ENCODE results near the gene DHX36.

Gene DHX36

DNA sequence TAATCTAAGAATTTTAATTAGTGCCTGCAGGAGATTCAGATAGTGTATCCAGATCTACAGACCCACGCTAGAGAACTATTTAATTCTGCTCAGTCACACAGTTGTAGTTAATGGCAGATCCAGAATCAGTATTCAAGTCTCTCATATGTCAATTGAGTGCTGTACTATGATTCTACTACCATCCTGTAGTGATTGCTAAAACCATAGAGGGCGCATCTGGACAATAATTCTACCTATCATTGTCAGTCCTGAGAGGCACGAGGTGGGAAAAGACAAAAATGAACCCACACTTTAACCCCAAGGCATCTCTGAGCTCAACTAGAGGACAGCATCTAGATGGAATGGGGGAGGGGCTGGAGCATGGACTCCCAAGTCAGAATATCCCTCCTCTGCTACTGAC lies 22.7 kb downstream of the DHX36 start:
- H3K36me3 ChIP-seq (ENCODE audit: insufficient read depth, low read length), result peaks cover 92% of the 10 kb centered on the region
- H3K4me1 ChIP-seq (ENCODE audit: insufficient read depth, low read length, poor library complexity, severe bottlenecking), result no peaks in the 10 kb centered on the region
- H3K9me2 ChIP-seq (replicated peaks; ENCODE audit: low read depth, low read length), result no peaks in the 10 kb centered on the region
- no peaks in the 10 kb centered on the region for H3F3A ChIP-seq (ENCODE audit: low read depth)
- TF ChIP-seq CTCF (conservative IDR thresholded peaks at IDR 0.05; ENCODE audit: low read length) (peak; percentile 38; the same call in 1 of the 2 replicates), EZH2phosphoT487 (IDR thresholded peaks at IDR 0.05; ENCODE audit: borderline replicate concordance) (no peak)
- H3K27me3 ChIP-seq (ENCODE audit: insufficient read depth, low read length, poor library complexity, severe bottlenecking), result no peaks in the 10 kb centered on the region
- no peak overlapping the region for H2AFZ ChIP-seq (ENCODE audit: low read length)
- H3K4me3 ChIP-seq (ENCODE audit: low read length, poor library complexity, severe bottlenecking), result no peak overlapping the region
- H3K9ac ChIP-seq (ENCODE audit: low read depth, low read length, poor library complexity, severe bottlenecking), result no peak overlapping the region
- no peak overlapping the region for H3K4me2 ChIP-seq (ENCODE audit: low read depth, low read length, poor library complexity, severe bottlenecking)
- H3K79me2 ChIP-seq (ENCODE audit: insufficient read depth, low read length), result no peaks in the 10 kb centered on the region
- H4K20me1 ChIP-seq (ENCODE audit: insufficient read depth, low read length, poor library complexity, severe bottlenecking), result peaks cover under 1% of the 10 kb centered on the region
- H3K9me3 ChIP-seq (ENCODE audit: insufficient read depth, low read depth, low read length), result no peaks in the 10 kb centered on the region

DNA sequence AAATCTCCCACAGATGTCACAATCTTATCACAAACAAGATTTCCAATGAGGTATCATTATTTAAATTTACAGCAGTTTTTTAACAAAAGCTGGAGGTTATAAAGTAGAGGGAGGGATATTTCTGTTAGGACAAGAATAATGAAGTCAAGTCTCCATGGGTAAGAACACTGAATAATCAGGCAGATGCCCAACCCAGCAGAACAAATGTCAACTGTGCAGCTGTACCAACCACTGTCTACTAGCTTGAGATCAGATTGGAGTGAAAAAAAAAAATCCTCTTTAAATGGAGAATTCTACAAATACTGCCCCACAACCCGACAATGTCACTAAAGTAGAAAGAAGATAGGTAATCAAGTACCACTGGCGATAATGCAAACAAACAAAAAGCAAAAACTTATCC lies 30.3 kb downstream of the DHX36 start:
- H3K27me3 ChIP-seq (ENCODE audit: insufficient read depth, low read length, poor library complexity, severe bottlenecking), result no peaks in the 10 kb centered on the region
- no peak overlapping the region for H3K4me3 ChIP-seq (ENCODE audit: low read length, poor library complexity, severe bottlenecking)
- no peaks in the 10 kb centered on the region for H4K20me1 ChIP-seq (ENCODE audit: insufficient read depth, low read length, poor library complexity, severe bottlenecking)
- no peaks in the 10 kb centered on the region for H3F3A ChIP-seq (ENCODE audit: low read depth)
- H3K4me2 ChIP-seq (ENCODE audit: low read depth, low read length, poor library complexity, severe bottlenecking), result no peak overlapping the region
- no peak overlapping the region for H3K9ac ChIP-seq (ENCODE audit: low read depth, low read length, poor library complexity, severe bottlenecking)
- TF ChIP-seq CTCF (conservative IDR thresholded peaks at IDR 0.05; ENCODE audit: low read length), result no peak
- no peak for TF ChIP-seq EZH2phosphoT487 (IDR thresholded peaks at IDR 0.05; ENCODE audit: borderline replicate concordance)
- no peaks in the 10 kb centered on the region for H3K9me2 ChIP-seq (replicated peaks; ENCODE audit: low read depth, low read length)
- H2AFZ ChIP-seq (ENCODE audit: low read length), result no peak overlapping the region
- H3K9me3 ChIP-seq (ENCODE audit: insufficient read depth, low read depth, low read length), result no peaks in the 10 kb centered on the region
- no peaks in the 10 kb centered on the region for H3K79me2 ChIP-seq (ENCODE audit: insufficient read depth, low read length)
- no peaks in the 10 kb centered on the region for H3K4me1 ChIP-seq (ENCODE audit: insufficient read depth, low read length, poor library complexity, severe bottlenecking)
- H3K36me3 ChIP-seq (ENCODE audit: insufficient read depth, low read length), result peaks cover 85% of the 10 kb centered on the region

DNA sequence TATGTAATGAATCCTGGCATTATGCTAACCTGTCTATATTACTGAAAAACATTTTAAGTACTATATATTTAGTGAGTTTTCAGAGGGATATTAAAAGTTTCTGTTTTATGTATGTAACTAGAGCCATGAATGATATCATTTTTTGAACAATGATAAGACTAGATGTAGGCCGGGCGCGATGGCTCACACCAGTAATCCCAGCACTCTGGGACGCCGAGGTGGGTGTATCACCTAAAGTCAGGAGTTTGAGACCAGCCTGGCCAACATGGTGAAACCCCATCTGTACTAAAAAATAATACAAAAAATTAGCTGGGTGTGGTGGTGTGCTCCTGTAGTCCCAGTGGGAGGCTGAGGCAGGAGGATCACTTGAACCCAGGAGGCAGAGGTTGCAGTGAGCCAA lies 34.1 kb downstream of the DHX36 start:
- no peaks in the 10 kb centered on the region for H3K79me2 ChIP-seq (ENCODE audit: insufficient read depth, low read length)
- no peak overlapping the region for H3K4me3 ChIP-seq (ENCODE audit: low read length, poor library complexity, severe bottlenecking)
- no peaks in the 10 kb centered on the region for H4K20me1 ChIP-seq (ENCODE audit: insufficient read depth, low read length, poor library complexity, severe bottlenecking)
- H3K9me3 ChIP-seq (ENCODE audit: insufficient read depth, low read depth, low read length), result no peaks in the 10 kb centered on the region
- H3K36me3 ChIP-seq (ENCODE audit: insufficient read depth, low read length), result peaks cover 80% of the 10 kb centered on the region
- H3K4me1 ChIP-seq (ENCODE audit: insufficient read depth, low read length, poor library complexity, severe bottlenecking), result no peaks in the 10 kb centered on the region
- H3K9me2 ChIP-seq (replicated peaks; ENCODE audit: low read depth, low read length), result no peaks in the 10 kb centered on the region
- no peak overlapping the region for H3K9ac ChIP-seq (ENCODE audit: low read depth, low read length, poor library complexity, severe bottlenecking)
- H3K4me2 ChIP-seq (ENCODE audit: low read depth, low read length, poor library complexity, severe bottlenecking), result no peak overlapping the region
- no peaks in the 10 kb centered on the region for H3F3A ChIP-seq (ENCODE audit: low read depth)
- no peak overlapping the region for H2AFZ ChIP-seq (ENCODE audit: low read length)
- H3K27me3 ChIP-seq (ENCODE audit: insufficient read depth, low read length, poor library complexity, severe bottlenecking), result no peaks in the 10 kb centered on the region
- no peak for TF ChIP-seq CTCF (conservative IDR thresholded peaks at IDR 0.05; ENCODE audit: low read length)
- TF ChIP-seq EZH2phosphoT487 (IDR thresholded peaks at IDR 0.05; ENCODE audit: borderline replicate concordance), result no peak
